OCI-LY1 (cell line): ENCODE measurements around the gene EPHB2.

Experiments used
- EZH2 ChIP-seq: fragments of 200-600 bp; sonication (generic), shearing (Covaris generic); IDR thresholded peaks from 2 replicates; pipeline ENCODE4 v1.8.0; 2017; ENCODE audit warnings: borderline replicate concordance, mixed run types, mild to moderate bottlenecking, antibody characterized with exemption, low read length, moderate library complexity, mixed read lengths
- TF ChIP-seq, protein P1 (sequence below): fragments of 200-600 bp; sonication (generic), shearing (Covaris generic); IDR thresholded peaks from 2 replicates; pipeline ENCODE4 v1.5.1; 2017; ENCODE audit warnings: mild to moderate bottlenecking, antibody characterized with exemption, low read length, moderate library complexity, mixed read lengths

DNA sequence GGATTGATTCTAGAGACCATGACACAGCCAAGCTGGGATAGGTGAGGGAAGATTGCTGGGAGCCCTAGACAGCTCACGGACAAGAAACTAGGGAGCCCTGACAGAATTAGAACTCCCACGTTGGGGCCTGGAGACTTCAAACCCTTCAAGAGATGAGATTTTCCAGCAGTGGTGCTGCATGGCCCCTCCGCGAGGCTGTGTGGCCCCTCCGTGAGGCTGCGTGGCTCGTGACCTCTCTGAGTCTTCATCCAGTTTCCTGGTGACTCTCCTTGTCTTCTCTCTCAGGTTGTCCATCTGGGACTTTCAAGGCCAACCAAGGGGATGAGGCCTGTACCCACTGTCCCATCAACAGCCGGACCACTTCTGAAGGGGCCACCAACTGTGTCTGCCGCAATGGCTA, 152.1 kb downstream of the EPHB2 start:
- TF ChIP-seq, protein P1, sequence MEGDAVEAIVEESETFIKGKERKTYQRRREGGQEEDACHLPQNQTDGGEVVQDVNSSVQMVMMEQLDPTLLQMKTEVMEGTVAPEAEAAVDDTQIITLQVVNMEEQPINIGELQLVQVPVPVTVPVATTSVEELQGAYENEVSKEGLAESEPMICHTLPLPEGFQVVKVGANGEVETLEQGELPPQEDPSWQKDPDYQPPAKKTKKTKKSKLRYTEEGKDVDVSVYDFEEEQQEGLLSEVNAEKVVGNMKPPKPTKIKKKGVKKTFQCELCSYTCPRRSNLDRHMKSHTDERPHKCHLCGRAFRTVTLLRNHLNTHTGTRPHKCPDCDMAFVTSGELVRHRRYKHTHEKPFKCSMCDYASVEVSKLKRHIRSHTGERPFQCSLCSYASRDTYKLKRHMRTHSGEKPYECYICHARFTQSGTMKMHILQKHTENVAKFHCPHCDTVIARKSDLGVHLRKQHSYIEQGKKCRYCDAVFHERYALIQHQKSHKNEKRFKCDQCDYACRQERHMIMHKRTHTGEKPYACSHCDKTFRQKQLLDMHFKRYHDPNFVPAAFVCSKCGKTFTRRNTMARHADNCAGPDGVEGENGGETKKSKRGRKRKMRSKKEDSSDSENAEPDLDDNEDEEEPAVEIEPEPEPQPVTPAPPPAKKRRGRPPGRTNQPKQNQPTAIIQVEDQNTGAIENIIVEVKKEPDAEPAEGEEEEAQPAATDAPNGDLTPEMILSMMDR, result no peak
- no peak for TF ChIP-seq EZH2
